ENCODE results near the gene TACC2.

The TACC2 gene

DNA sequence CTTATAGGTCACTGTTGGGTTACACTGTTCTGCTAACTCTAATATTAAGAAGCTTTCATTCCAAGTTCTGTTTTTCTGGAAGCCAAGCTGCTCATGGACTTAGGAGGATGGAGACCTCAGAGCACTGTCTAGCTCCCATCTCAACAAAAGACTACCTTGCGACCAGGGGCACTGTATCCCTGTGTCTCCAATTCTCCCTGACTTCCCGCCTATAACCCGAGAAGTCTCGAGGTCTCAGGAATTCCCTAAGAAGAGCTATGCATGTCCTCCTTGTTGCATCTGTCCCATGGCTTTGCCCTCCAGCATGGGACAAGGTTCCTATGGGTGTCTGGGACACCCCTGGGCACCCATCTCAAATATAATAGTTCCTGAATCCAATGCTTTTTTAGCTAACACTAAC is 313.4 kb downstream of the TACC2 start:
- no peak for DNase-seq

DNA sequence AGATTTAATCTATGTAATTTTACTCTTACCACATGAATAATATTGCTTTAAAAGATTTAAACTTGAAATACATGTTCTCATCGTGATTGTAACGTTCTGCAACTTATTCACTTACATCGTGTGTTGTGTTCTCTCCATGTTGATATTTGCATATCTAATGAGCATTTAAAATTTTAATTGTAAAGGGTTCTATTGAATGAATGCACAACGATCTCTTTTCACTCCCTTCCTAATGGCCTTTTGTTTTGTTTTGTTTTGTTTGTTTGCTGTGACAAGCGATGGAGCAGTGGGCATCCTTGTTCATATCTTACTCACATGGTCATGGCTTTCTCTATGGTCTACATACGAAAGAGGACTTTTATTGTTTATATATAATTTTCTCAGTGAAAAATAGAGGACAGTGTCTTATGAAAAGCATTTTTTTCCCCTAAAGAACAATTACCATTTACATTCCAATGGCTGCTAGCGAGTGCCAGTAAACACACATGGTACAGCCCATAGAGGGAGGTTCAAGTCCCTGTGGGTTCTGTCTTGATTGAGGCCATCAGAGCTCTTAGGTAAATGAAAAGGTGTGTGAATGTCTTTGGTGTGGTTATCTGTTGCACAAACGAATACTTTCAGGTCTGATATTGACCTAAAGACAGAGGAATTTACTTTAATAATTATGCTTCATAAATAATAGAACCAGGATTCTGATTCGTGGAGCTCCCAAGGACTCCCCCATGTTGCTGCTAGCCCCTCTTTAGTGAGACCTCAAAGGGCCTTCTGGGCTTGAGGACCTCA is 314.5 kb downstream of the TACC2 start:
- DNase-seq = no peak

Data from activated CD8-positive, alpha-beta memory T cell treated with anti-CD3 and anti-CD28 coated beads, Interleukin-2, amount 50 U/mL, for 4 hours (primary cell).